GM23338 (cell line): Measurements from ENCODE around the gene CTRL. TPM values are rescaled to one million over a fixed set of nuclear protein-coding genes. Genes with fewer than 3 reads are reported as not detected.

ENCODE experiments used
- ATAC-seq: fragments of 200-7000 bp; cut with Tn5 transposase; 3 replicates; pipeline ENCODE4 v1.9.1; 2020
- DNase-seq: peaks from one replicate; pipeline ENCODE4 v3.0.0-alpha.2; 2015; ENCODE audit warnings: low spot score
- H2AFZ ChIP-seq: fragments of 200-600 bp; sonication (generic); 2 replicates; pipeline ENCODE4 v1.8.0; 2016; ENCODE audit warnings: antibody characterized with exemption, mild to moderate bottlenecking, moderate library complexity
- H3F3A ChIP-seq: fragments of 200-600 bp; sonication (generic); replicated peaks from 2 replicates; pipeline ENCODE4 v1.8.0; 2017; ENCODE audit warnings: antibody characterized with exemption, mixed run types, low read depth
- H3K27ac ChIP-seq: fragments of 200-600 bp; sonication (generic); 2 replicates; pipeline ENCODE4 v1.6.1; 2016; ENCODE audit warnings: low read depth
- H3K27me3 ChIP-seq: fragments of 200-600 bp; sonication (generic); 2 replicates; pipeline ENCODE4 v1.8.0; 2016; ENCODE audit warnings: mild to moderate bottlenecking, mixed run types, moderate library complexity; ENCODE audit not compliant: insufficient read depth
- H3K36me3 ChIP-seq: fragments of 200-600 bp; sonication (generic); 2 replicates; pipeline ENCODE4 v1.8.0; 2016; ENCODE audit warnings: mild to moderate bottlenecking; ENCODE audit not compliant: insufficient read depth
- H3K4me1 ChIP-seq: fragments of 200-600 bp; sonication (generic); 2 replicates; pipeline ENCODE4 v1.8.0; 2016; ENCODE audit warnings: mild to moderate bottlenecking, moderate library complexity; ENCODE audit not compliant: insufficient read depth
- H3K4me2 ChIP-seq: fragments of 200-600 bp; sonication (generic); 2 replicates; pipeline ENCODE4 v1.7.1; 2017; ENCODE audit warnings: mixed run types
- H3K4me3 ChIP-seq: fragments of 200-600 bp; sonication (generic); 2 replicates; pipeline ENCODE4 v1.6.1; 2016; ENCODE audit warnings: mixed run types
- H3K79me2 ChIP-seq: fragments of 200-600 bp; sonication (generic); replicated peaks from 2 replicates; pipeline ENCODE4 v1.8.0; 2017; ENCODE audit warnings: mild to moderate bottlenecking; ENCODE audit not compliant: insufficient read depth
- H3K9me2 ChIP-seq: fragments of 200-600 bp; sonication (generic); 2 replicates; pipeline ENCODE4 v1.8.0; 2017; ENCODE audit not compliant: insufficient read depth
- H4K20me1 ChIP-seq: fragments of 200-600 bp; sonication (generic); replicated peaks from 2 replicates; pipeline ENCODE4 v1.8.0; 2017; ENCODE audit warnings: mild to moderate bottlenecking; ENCODE audit not compliant: insufficient read depth
- H3K27ac Mint-ChIP-seq: 2 replicates; pipeline ENCODE4 v1.8.0; 2020; ENCODE audit warnings: inconsistent platforms, mild to moderate bottlenecking, moderate library complexity, mixed read lengths
- H3K27me3 Mint-ChIP-seq: 3 replicates; pipeline ENCODE4 v1.8.0; 2022; ENCODE audit warnings: low read depth, mild to moderate bottlenecking, moderate library complexity, mixed read lengths, inconsistent platforms; ENCODE audit not compliant: insufficient read depth, poor library complexity
- H3K36me3 Mint-ChIP-seq: 3 replicates; pipeline ENCODE4 v1.8.0; 2021; ENCODE audit warnings: low read depth, mild to moderate bottlenecking, inconsistent platforms, moderate library complexity, mixed read lengths
- H3K4me1 Mint-ChIP-seq: 3 replicates; pipeline ENCODE4 v1.8.0; 2020; ENCODE audit warnings: mild to moderate bottlenecking, inconsistent platforms, mixed read lengths
- H3K4me3 Mint-ChIP-seq: 3 replicates; pipeline ENCODE4 v1.8.0; 2021; ENCODE audit warnings: moderate library complexity, mild to moderate bottlenecking, inconsistent platforms, mixed read lengths
- H3K9me3 Mint-ChIP-seq: 3 replicates; pipeline ENCODE4 v1.8.0; 2020; ENCODE audit warnings: moderate library complexity, mild to moderate bottlenecking, inconsistent platforms, mixed read lengths
- EZH2 ChIP-seq: fragments of 200-600 bp; sonication (generic); IDR thresholded peaks from one replicate; pipeline ENCODE4 v1.8.0; 2017; ENCODE audit warnings: antibody characterized with exemption, mild to moderate bottlenecking, low read depth; ENCODE audit not compliant: unreplicated experiment
- JUNB ChIP-seq: IDR thresholded peaks from one replicate; pipeline ENCODE4 v1.6.1; 2016; ENCODE audit warnings: antibody characterized with exemption; ENCODE audit not compliant: unreplicated experiment
- POLR2AphosphoS5 ChIP-seq: IDR thresholded peaks from 2 replicates; pipeline ENCODE4 v1.6.1; 2016; ENCODE audit warnings: antibody characterized with exemption, low read depth
- STAT1 ChIP-seq: IDR thresholded peaks from one replicate; pipeline ENCODE4 v1.6.1; 2016; ENCODE audit warnings: antibody characterized with exemption; ENCODE audit not compliant: unreplicated experiment
- ZNF331 ChIP-seq: fragments of 250-450 bp; sonication (Bioruptor Pico); IDR thresholded peaks from 2 replicates; pipeline ENCODE4 v1.5.0; 2020; ENCODE audit warnings: low read depth, mild to moderate bottlenecking, moderate library complexity
- polyA plus RNA-seq: library from polyadenylated mRNA; unstranded; fragments of >200 nt; fragmentation: Nextera tagmentation; extraction: Ambion mirVana; gene quantifications from 2 replicates; pipeline ENCODE4 v1.2.1, GENCODE V29; 2016
- total RNA-seq: library from RNA; depleted of rRNA; stranded (reverse); fragments of >200 nt; shearing (Covaris generic); gene quantifications from 2 replicates; pipeline ENCODE4 v1.2.3, GENCODE V29; 2014
- TF ChIP-seq, protein P1 (sequence below): IDR thresholded peaks from one replicate; pipeline ENCODE4 v1.6.1; 2018; ENCODE audit warnings: antibody characterized with exemption; ENCODE audit not compliant: unreplicated experiment
- TF ChIP-seq, protein P2 (sequence below), 2 experiments: fragments of 200-600 bp in 1 of 2; sonication (generic) in 1 of 2; conservative IDR thresholded peaks; 2 replicates each; pipeline versions ENCODE4 v1.5.1 to v1.6.1; 2016 to 2017; ENCODE audit warnings: antibody characterized with exemption in 2 of 2, low read depth in 2 of 2, mild to moderate bottlenecking in 2 of 2, moderate library complexity in 1 of 2
- TF ChIP-seq, protein P3 (sequence below): fragments of 250-450 bp; sonication (Bioruptor Pico); IDR thresholded peaks from 2 replicates; pipeline ENCODE4 v1.5.0; 2020; ENCODE audit warnings: mild to moderate bottlenecking, moderate library complexity

CTRL gene
- total and polyA plus RNA-seq, 2 experiments from 2014 or later = 1.6 to 13.0 TPM

DNA sequence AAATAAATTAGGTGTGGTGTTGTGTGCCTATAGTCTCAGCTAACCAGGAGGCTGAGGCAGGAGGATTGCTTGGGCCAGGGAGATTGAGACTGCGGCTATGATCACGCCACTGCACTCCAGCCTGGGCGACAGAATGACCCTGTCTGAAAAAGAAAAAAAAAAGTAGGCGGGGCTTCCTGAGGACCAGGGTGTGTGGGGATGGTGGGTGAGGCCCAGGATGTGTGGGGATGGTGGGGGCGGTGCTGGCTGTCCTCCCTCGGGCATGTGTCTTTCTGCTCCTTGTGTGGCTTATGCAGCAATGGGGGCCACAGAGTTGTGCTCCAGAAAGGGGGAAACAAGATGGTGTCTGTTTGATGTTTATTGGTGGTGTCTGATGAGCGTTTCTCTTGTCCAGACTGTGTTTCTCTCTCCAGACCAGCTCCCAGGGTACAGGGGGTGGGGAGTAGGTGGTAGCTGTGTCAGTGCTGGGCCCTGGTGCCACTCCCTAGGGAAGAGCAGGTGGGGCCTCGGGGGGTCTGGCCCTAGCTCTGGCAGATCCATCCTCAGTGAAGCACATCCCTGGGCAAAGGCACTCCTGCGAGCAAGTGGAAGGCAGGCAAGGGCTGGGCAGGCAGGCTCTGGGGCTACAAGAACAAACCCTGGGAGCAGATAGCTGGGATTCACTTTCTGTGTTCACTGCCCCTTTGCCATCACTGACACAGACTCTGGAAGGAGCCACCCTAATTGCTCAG is 10.0 kb upstream of the CTRL start:
- 0 out of 3 replicates have a peak, but pooled peaks cover 3% of the 10 kb centered on the region for H3K9me3 Mint-ChIP-seq
- Histone ChIP-seq H3K79me2 (no peaks in the 10 kb centered on the region; the same call in 1 of the 2 replicates), H3K27me3 (no peaks in the 10 kb centered on the region), H3K36me3 (peaks cover 3% of the 10 kb centered on the region; the same call in 1 of the 2 replicates), H3K4me3 (no peak overlapping the region), H3F3A (peaks cover 14% of the 10 kb centered on the region), H4K20me1 (peaks cover 14% of the 10 kb centered on the region), H3K4me2 (no peak overlapping the region), H2AFZ (no peak overlapping the region), H3K4me1 (no peaks in the 10 kb centered on the region), H3K9me2 (no peaks in the 10 kb centered on the region), H3K27ac (no peak overlapping the region)
- H3K27me3 Mint-ChIP-seq = peaks cover 16% of the 10 kb centered on the region
- DNase-seq = no peak
- no peak overlapping the region for H3K27ac Mint-ChIP-seq
- H3K36me3 Mint-ChIP-seq = peaks cover 31% of the 10 kb centered on the region; the same call in 2 of the 3 replicates
- TF ChIP-seq ZNF331 = no peak
- TF ChIP-seq, protein P1, sequence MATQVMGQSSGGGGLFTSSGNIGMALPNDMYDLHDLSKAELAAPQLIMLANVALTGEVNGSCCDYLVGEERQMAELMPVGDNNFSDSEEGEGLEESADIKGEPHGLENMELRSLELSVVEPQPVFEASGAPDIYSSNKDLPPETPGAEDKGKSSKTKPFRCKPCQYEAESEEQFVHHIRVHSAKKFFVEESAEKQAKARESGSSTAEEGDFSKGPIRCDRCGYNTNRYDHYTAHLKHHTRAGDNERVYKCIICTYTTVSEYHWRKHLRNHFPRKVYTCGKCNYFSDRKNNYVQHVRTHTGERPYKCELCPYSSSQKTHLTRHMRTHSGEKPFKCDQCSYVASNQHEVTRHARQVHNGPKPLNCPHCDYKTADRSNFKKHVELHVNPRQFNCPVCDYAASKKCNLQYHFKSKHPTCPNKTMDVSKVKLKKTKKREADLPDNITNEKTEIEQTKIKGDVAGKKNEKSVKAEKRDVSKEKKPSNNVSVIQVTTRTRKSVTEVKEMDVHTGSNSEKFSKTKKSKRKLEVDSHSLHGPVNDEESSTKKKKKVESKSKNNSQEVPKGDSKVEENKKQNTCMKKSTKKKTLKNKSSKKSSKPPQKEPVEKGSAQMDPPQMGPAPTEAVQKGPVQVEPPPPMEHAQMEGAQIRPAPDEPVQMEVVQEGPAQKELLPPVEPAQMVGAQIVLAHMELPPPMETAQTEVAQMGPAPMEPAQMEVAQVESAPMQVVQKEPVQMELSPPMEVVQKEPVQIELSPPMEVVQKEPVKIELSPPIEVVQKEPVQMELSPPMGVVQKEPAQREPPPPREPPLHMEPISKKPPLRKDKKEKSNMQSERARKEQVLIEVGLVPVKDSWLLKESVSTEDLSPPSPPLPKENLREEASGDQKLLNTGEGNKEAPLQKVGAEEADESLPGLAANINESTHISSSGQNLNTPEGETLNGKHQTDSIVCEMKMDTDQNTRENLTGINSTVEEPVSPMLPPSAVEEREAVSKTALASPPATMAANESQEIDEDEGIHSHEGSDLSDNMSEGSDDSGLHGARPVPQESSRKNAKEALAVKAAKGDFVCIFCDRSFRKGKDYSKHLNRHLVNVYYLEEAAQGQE = no peak
- TF ChIP-seq STAT1 = no peak
- TF ChIP-seq POLR2AphosphoS5 = no peak
- TF ChIP-seq, protein P2, sequence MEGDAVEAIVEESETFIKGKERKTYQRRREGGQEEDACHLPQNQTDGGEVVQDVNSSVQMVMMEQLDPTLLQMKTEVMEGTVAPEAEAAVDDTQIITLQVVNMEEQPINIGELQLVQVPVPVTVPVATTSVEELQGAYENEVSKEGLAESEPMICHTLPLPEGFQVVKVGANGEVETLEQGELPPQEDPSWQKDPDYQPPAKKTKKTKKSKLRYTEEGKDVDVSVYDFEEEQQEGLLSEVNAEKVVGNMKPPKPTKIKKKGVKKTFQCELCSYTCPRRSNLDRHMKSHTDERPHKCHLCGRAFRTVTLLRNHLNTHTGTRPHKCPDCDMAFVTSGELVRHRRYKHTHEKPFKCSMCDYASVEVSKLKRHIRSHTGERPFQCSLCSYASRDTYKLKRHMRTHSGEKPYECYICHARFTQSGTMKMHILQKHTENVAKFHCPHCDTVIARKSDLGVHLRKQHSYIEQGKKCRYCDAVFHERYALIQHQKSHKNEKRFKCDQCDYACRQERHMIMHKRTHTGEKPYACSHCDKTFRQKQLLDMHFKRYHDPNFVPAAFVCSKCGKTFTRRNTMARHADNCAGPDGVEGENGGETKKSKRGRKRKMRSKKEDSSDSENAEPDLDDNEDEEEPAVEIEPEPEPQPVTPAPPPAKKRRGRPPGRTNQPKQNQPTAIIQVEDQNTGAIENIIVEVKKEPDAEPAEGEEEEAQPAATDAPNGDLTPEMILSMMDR (conservative IDR thresholded peaks at IDR 0.05; ENCODE audit: low read depth in 2 of 2) = no peak
- TF ChIP-seq, protein P3, sequence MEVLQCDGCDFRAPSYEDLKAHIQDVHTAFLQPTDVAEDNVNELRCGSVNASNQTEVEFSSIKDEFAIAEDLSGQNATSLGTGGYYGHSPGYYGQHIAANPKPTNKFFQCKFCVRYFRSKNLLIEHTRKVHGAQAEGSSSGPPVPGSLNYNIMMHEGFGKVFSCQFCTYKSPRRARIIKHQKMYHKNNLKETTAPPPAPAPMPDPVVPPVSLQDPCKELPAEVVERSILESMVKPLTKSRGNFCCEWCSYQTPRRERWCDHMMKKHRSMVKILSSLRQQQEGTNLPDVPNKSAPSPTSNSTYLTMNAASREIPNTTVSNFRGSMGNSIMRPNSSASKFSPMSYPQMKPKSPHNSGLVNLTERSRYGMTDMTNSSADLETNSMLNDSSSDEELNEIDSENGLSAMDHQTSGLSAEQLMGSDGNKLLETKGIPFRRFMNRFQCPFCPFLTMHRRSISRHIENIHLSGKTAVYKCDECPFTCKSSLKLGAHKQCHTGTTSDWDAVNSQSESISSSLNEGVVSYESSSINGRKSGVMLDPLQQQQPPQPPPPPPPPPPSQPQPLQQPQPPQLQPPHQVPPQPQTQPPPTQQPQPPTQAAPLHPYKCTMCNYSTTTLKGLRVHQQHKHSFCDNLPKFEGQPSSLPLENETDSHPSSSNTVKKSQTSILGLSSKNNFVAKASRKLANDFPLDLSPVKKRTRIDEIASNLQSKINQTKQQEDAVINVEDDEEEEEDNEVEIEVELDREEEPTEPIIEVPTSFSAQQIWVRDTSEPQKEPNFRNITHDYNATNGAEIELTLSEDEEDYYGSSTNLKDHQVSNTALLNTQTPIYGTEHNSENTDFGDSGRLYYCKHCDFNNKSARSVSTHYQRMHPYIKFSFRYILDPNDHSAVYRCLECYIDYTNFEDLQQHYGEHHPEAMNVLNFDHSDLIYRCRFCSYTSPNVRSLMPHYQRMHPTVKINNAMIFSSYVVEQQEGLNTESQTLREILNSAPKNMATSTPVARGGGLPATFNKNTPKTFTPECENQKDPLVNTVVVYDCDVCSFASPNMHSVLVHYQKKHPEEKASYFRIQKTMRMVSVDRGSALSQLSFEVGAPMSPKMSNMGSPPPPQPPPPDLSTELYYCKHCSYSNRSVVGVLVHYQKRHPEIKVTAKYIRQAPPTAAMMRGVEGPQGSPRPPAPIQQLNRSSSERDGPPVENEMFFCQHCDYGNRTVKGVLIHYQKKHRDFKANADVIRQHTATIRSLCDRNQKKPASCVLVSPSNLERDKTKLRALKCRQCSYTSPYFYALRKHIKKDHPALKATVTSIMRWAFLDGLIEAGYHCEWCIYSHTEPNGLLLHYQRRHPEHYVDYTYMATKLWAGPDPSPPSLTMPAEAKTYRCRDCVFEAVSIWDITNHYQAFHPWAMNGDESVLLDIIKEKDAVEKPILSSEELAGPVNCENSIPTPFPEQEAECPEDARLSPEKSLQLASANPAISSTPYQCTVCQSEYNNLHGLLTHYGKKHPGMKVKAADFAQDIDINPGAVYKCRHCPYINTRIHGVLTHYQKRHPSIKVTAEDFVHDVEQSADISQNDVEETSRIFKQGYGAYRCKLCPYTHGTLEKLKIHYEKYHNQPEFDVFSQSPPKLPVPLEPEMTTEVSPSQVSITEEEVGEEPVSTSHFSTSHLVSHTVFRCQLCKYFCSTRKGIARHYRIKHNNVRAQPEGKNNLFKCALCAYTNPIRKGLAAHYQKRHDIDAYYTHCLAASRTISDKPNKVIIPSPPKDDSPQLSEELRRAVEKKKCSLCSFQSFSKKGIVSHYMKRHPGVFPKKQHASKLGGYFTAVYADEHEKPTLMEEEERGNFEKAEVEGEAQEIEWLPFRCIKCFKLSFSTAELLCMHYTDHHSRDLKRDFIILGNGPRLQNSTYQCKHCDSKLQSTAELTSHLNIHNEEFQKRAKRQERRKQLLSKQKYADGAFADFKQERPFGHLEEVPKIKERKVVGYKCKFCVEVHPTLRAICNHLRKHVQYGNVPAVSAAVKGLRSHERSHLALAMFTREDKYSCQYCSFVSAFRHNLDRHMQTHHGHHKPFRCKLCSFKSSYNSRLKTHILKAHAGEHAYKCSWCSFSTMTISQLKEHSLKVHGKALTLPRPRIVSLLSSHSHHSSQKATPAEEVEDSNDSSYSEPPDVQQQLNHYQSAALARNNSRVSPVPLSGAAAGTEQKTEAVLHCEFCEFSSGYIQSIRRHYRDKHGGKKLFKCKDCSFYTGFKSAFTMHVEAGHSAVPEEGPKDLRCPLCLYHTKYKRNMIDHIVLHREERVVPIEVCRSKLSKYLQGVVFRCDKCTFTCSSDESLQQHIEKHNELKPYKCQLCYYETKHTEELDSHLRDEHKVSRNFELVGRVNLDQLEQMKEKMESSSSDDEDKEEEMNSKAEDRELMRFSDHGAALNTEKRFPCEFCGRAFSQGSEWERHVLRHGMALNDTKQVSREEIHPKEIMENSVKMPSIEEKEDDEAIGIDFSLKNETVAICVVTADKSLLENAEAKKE (CRISPR knock-in tag) = no peak
- TF ChIP-seq EZH2 = no peak
- no peak for TF ChIP-seq JUNB
- ATAC-seq = peak; percentile 4
- no peak overlapping the region for H3K4me3 Mint-ChIP-seq
- H3K4me1 Mint-ChIP-seq = peaks cover 12% of the 10 kb centered on the region
